GM10248 (cell line): ENCODE data around the gene ADCY7.

Experiments used
- CTCF ChIA-PET: fragments of 300-600 bp; sonication (Branson Sonifier 250); formaldehyde crosslinking; extraction: SDS; loops from one replicate; lab custom pipeline; 2021; ENCODE audit warnings: antibody characterized with exemption; lab: Yijun Ruan, JAX
- POLR2A ChIA-PET: fragments of 350-650 bp; sonication (Branson Sonifier 250); formaldehyde crosslinking; extraction: SDS; loops from one replicate; lab custom pipeline; 2020; ENCODE audit warnings: antibody characterized with exemption; lab: Yijun Ruan, JAX
- DNase-seq: peaks from one replicate; pipeline ENCODE4 v3.0.0; 2012; ENCODE audit errors: extremely low spot score
- TF ChIP-seq, protein P1 (sequence below): IDR thresholded peaks from 2 replicates; pipeline ENCODE4 v1.5.1; 2012; ENCODE audit warnings: mild to moderate bottlenecking, low read depth; ENCODE audit errors: extremely low read depth, missing control alignments, control extremely low read depth

The ADCY7 gene

DNA sequence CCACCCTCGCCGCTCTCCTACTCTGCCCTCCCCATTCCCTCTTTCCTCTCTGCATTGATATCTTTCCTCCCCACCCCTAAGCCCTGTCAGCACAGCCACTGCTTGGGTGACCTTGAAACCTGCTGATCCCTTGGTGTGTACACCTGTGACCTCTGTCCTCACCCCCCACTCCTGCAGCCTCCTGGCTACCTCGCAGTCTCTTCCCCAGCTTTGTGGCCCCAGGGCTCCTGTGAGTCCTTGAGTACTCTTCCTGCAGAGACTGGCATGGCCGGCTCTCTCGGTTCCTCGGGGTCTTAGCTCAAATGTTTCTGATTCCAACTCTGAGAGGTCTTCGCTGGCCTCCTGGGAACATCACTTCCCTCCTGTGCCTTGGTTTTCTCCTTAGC is 31.7 kb downstream of the ADCY7 start:
- TF ChIP-seq, protein P1, sequence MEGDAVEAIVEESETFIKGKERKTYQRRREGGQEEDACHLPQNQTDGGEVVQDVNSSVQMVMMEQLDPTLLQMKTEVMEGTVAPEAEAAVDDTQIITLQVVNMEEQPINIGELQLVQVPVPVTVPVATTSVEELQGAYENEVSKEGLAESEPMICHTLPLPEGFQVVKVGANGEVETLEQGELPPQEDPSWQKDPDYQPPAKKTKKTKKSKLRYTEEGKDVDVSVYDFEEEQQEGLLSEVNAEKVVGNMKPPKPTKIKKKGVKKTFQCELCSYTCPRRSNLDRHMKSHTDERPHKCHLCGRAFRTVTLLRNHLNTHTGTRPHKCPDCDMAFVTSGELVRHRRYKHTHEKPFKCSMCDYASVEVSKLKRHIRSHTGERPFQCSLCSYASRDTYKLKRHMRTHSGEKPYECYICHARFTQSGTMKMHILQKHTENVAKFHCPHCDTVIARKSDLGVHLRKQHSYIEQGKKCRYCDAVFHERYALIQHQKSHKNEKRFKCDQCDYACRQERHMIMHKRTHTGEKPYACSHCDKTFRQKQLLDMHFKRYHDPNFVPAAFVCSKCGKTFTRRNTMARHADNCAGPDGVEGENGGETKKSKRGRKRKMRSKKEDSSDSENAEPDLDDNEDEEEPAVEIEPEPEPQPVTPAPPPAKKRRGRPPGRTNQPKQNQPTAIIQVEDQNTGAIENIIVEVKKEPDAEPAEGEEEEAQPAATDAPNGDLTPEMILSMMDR: no peak
- ChIA-PET POLR2A (no interaction called here), CTCF (interaction anchor here (1.0 to 1.4 kb wide), 3 partner anchors 85 to 369 kb away, joined by 3 read pairs; partner anchors contain the start of gene CNEP1R1)
- no peak for DNase-seq

DNA sequence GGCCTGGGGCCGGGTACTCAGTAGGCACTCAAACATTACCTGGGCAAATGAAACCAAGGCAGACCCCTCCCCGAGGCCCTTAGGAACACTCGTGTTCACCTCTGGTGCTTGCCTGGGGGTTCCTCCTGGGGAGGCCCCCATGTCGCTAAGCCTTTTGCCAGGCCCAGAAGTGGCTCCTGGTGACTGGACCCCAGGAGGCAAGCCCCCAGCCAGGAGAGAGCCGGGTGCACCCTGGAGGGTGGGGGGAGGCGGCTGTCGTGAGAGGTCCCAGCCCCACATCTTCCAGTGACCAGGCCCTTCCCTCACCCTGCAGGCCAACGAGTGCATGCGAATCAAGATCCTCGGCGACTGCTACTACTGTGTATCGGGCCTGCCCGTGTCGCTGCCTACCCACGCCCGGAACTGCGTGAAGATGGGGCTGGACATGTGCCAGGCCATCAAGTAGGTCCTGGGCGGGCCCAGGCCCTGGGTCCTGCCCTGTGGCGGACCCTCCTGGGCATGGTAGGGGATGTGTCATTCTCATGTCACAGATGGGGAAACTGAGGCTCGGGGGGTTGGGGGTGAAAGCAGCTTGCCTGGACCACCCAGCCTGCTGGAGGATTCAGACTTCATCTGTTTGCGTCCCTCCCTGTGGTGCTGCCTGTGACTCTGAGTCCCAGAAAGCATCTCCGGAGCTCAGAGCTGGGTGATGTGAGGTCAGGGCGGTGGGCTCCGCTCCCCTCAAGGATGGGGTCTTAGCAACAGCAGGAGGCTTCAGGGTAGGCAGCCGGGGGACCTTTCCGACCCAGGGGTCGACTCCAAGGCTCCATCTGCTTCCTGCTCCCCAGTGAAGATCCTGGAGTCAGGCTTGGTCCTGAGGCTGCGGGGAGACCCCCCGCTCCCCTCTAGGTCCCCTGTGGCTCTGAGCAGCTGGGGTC is 32.5 kb downstream of the ADCY7 start:
- no peak for DNase-seq
- POLR2A ChIA-PET: no interaction called here
- TF ChIP-seq, protein P1: no peak
- CTCF ChIA-PET: interaction anchor here (1.4 kb wide), 1 partner anchor 368 kb away, joined by 3 read pairs; no protein-coding TSS in a partner anchor

DNA sequence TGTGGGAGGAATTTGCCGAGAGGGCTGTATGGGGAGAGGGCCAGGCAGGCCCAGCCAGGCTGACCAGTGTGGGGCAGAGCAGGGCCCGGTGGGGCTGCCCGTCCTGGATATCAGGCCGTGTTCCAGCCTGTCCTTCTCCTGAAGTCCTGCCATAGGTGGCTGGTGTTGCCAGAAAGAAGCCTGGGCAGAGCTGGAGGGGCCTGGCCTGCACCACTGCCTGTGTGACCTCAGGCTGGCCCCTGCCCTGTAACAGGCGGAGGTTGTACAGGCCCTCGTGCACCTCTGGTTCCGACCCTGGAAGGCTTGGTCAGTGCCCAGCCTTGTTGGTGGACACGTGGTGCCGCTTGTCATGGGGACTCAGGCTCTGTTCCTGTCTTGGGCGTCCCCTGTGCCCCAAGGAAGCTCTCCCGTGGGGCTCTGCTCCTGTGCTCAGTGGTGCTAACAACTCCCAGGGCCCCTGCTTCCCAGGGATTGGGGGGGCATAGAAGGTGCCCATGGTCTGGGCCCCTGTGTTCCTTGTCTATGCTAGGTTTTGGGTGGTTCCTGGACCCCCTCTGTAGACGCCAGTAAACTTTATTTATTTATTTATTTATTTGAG is 33.3 kb downstream of the ADCY7 start:
- POLR2A ChIA-PET: no interaction called here
- CTCF ChIA-PET: interaction anchor here (0.9 kb wide), 1 partner anchor 28 kb away, joined by 3 read pairs; no protein-coding TSS in a partner anchor
- no peak for DNase-seq
- TF ChIP-seq, protein P1: no peak

DNA sequence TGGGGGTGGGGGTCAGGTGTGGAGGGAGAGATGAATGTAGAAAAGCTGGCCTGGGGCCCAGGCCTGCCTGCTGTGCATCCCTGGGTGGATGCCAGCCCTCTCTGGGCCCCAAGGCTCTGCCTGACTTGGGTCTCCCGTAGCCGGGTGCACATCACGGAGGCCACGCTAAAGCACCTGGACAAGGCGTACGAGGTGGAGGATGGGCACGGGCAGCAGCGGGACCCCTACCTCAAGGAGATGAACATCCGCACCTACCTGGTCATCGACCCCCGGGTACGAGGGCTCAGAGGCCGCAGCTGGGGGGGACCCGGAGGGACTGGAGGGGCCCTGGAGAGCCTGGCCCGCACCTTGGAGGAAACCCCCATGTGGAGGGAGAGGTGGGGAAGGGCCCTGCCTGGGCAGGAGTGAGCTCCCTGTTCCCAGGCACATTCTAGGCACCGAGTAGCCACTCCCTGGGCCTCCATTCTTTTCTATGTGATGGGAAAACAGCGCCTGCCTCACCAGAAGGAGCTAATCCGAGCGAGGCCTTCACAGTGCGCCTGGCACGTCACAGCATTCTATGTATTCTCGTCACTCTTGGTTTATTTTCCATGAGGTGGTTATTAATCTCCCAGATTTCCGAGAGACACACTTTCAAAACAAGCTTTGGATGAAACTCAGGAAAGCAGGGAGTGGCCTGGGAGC is 34.7 kb downstream of the ADCY7 start:
- ChIA-PET CTCF (no interaction called here), POLR2A (no interaction called here)
- no peak for DNase-seq
- TF ChIP-seq, protein P1: no peak

DNA sequence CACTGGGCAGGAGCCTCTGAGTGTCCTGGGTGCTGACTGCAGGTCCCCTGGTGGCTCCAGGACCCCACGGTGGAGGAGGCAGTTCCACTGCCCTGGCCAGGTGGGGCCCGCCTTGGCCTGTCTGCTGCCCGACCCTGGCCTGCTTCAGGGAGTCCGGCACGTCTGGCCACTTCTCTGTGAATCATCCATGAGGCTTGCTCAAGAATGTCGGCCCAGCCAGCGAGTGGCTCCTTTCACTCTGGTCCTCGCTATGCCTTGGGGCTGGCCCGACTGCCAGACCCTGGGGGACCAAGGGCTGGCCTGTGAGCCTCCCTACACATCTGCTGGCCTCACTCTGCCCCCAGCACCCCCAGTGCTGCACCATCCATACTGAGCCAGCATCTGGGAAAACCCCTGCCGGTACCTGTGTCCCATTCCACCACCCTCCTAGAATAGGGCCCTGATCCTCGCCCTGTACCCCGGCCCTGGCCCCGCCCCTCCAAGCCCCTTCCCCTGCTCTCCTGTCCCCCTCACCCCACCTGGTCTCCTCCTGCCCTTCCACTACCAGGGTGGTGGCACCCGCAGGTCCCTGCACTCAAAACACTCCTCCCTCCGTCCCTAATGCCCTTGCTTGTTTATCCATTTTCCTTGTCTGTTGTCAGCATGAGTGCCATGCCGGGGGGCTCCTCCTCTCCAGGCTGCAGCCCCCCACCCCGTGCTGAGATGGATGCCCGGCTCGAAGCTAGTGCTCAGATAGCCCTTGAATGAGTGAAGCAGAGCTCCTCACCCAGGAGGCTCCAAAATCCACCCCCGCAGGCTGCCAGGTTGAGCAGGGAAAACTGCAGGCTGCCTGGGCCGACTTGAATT is 35.5 kb downstream of the ADCY7 start:
- no peak for DNase-seq
- ChIA-PET CTCF (no interaction called here), POLR2A (no interaction called here)
- TF ChIP-seq, protein P1: no peak
